Ovary (tissue), 3 donors: ENCODE data around the gene CDK6.

Source experiments
- CTCF ChIP-seq, 3 donors: fragments of 450-650 bp in 2 of 3; fragments of 200-600 bp in 1 of 3; IDR thresholded peaks; one replicate each; pipeline versions ENCODE4 v1.5.1 to v1.8.0; 2016 to 2022; ENCODE audit warnings: antibody characterized with exemption in 3 of 3, mild to moderate bottlenecking in 1 of 3
- EP300 ChIP-seq: sonication (generic); formaldehyde crosslinking; IDR thresholded peaks from one replicate; pipeline ENCODE4 v1.6.1; 2017; ENCODE audit warnings: antibody characterized with exemption
- POLR2A ChIP-seq: fragments of 450-650 bp; IDR thresholded peaks from one replicate; pipeline ENCODE4 v1.6.1; 2017; ENCODE audit warnings: antibody characterized with exemption, mild to moderate bottlenecking, moderate library complexity
- donor health status: DM: no; HTN: no; CAD: no.

GRCh38 chr7:92817398-92817797, 19.0 kb downstream of the CDK6 start:
- no peak for TF ChIP-seq CTCF (IDR thresholded peaks at IDR 0.05)
- no peak for TF ChIP-seq POLR2A
- TF ChIP-seq EP300, result no peak
